Measurements from ENCODE around the gene PIGQ. TPM values are rescaled to one million over a fixed set of nuclear protein-coding genes. Genes with fewer than 3 reads are reported as not detected.

PIGQ gene
- total RNA-seq, 1 donor from 2014 or later = 52.6 TPM

- no peak overlapping the region for H3K27ac Mint-ChIP-seq
- no peak for DNase-seq (ENCODE audit: low spot score)
- peaks cover 3% of the 10 kb centered on the region for H3K36me3 Mint-ChIP-seq (ENCODE audit: low read depth)
- no peak overlapping the region for H3K4me3 Mint-ChIP-seq
- intact Hi-C loops (cut with micrococcal nuclease) = no loop called here
- peaks cover 5% of the 10 kb centered on the region for H3K4me1 Mint-ChIP-seq (ENCODE audit: low read depth)
- no peaks in the 10 kb centered on the region for H3K27me3 Mint-ChIP-seq (ENCODE audit: insufficient read depth)
- no peaks in the 10 kb centered on the region for H3K9me3 Mint-ChIP-seq
Observed at GRCh38 chr16:583815-584591, 14.2 kb downstream of the PIGQ start.

DNA sequence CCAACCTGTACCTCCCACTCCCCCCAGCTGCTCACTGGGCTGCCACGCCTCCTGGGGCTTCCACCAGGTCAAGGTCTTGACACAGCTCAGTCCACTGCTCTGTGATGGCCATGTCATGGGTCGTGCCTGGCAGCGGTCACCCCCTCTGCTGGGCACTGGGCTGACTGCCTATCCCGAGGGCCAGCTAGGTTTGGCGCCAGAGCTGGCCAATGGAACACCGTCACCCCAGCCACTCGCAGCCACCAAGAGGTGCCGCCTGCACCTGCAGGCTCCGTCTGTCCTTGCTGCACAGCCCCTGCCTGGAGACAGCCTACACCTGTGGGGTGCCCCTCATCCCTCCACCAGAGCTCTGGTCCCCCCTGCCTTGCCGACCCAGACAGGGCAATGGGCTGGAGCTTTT, 15.6 kb downstream of the PIGQ start:
- intact Hi-C loops (cut with micrococcal nuclease) = no loop called here
- H3K4me3 Mint-ChIP-seq = no peak overlapping the region
- H3K27ac Mint-ChIP-seq = no peak overlapping the region
- no peak for DNase-seq (ENCODE audit: low spot score)
- no peaks in the 10 kb centered on the region for H3K9me3 Mint-ChIP-seq
- no peaks in the 10 kb centered on the region for H3K27me3 Mint-ChIP-seq (ENCODE audit: insufficient read depth)
- H3K36me3 Mint-ChIP-seq (ENCODE audit: low read depth) = peaks cover 3% of the 10 kb centered on the region
- H3K4me1 Mint-ChIP-seq (ENCODE audit: low read depth) = peaks cover 5% of the 10 kb centered on the region

DNA sequence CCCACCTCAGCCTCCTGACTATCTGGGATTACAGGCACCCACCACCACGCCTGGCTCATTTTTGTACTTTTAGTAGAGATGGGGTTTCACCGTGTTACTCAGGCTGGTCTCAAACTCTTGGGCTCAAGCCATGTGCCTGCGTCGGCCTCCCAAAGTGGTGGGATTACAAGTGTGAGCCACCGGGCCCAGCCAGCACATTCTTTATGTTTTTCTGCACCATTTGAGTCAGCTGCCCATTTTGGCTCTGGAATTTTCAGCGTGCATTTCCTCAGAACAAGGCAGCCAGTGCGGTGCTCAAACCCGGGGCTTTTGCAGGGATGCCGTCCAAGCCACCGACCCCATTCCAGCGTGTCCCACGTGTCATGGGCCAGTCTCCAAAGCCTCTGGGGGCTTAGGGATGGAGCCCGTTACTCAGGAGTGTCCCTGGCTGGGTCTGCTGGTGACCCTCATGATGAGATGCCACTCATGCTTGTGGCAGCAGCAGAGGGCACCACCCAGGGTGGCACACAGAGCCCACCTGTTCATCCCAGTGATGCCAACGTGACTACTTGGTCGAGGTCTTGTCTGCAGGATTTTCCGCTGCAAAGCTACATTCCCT, 16.4 kb downstream of the PIGQ start:
- H3K27ac Mint-ChIP-seq = no peak overlapping the region
- intact Hi-C loops (cut with micrococcal nuclease) = no loop called here
- no peaks in the 10 kb centered on the region for H3K9me3 Mint-ChIP-seq
- DNase-seq (ENCODE audit: low spot score) = no peak
- H3K36me3 Mint-ChIP-seq (ENCODE audit: low read depth) = peaks cover 3% of the 10 kb centered on the region
- peaks cover 12% of the 10 kb centered on the region for H3K4me1 Mint-ChIP-seq (ENCODE audit: low read depth)
- H3K4me3 Mint-ChIP-seq = no peak overlapping the region
- no peaks in the 10 kb centered on the region for H3K27me3 Mint-ChIP-seq (ENCODE audit: insufficient read depth)

GRCh38 chr16:586645-587590, 17.1 kb downstream of the PIGQ start:
- peaks cover 15% of the 10 kb centered on the region for H3K4me1 Mint-ChIP-seq (ENCODE audit: low read depth)
- intact Hi-C loops (cut with micrococcal nuclease) = no loop called here
- peak overlapping the region; percentile 96 for H3K4me3 Mint-ChIP-seq
- H3K9me3 Mint-ChIP-seq = no peaks in the 10 kb centered on the region
- H3K36me3 Mint-ChIP-seq (ENCODE audit: low read depth) = peaks cover 3% of the 10 kb centered on the region
- H3K27me3 Mint-ChIP-seq (ENCODE audit: insufficient read depth) = no peaks in the 10 kb centered on the region
- H3K27ac Mint-ChIP-seq = peak overlapping the region; percentile 86
- no peak for DNase-seq (ENCODE audit: low spot score)

GRCh38 chr16:588639-588888, 18.8 kb downstream of the PIGQ start:
- intact Hi-C loops (cut with micrococcal nuclease) = loop anchor here (1.0 to 2.0 kb wide), 3 partner anchors 18 to 236 kb away; partner anchors contain the start of gene AXIN1
- Mint-ChIP-seq H3K27ac (peak overlapping the region; percentile 99), H3K4me3 (peak overlapping the region; percentile 96), H3K9me3 (no peaks in the 10 kb centered on the region), H3K36me3 (ENCODE audit: low read depth) (peaks cover 3% of the 10 kb centered on the region), H3K4me1 (ENCODE audit: low read depth) (peaks cover 19% of the 10 kb centered on the region), H3K27me3 (ENCODE audit: insufficient read depth) (no peaks in the 10 kb centered on the region)
- DNase-seq (ENCODE audit: low spot score) = peak; percentile 57

DNA sequence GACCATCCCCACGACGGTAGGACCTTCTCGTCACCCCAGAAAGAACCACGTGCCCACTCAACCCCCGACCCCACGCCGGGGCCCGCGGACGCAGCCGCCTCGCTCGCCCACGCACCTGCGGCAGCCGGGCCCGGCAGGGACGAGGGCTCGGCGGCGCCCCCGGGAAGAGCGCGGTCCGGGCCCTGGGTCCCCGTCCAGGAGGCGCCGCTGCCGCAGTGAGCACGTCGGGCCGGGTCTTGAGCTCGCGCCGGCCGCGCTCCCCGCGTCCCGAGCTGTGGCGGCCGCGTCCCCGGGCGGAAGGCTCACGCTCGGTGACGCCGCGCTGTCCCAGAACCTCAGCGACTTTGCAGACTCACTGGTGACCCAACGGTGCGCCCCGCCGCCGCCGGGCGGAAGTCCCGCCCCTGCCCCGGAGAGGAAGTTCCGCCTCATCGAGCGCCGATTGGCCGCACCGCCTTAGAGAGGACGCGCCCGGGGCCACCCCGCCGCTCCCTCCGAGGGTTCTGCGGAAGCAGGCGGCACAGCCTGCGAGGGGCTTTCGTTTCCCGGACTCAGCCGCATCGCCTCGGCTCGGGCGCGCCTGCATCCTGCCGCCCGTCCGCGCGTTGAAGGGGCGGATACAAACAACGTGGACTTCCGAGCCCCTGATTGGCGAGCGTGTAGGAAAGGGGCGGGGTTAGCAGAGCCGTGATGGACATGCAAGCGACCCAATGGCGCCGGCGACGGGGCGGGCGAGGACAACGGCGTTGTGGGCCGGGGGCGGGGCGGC, 19.3 kb downstream of the PIGQ start:
- Mint-ChIP-seq H3K27me3 (ENCODE audit: insufficient read depth) (no peaks in the 10 kb centered on the region), H3K9me3 (no peaks in the 10 kb centered on the region), H3K36me3 (ENCODE audit: low read depth) (peaks cover 3% of the 10 kb centered on the region), H3K4me1 (ENCODE audit: low read depth) (peaks cover 20% of the 10 kb centered on the region), H3K27ac (peak overlapping the region; percentile 100), H3K4me3 (peak overlapping the region; percentile 97)
- intact Hi-C loops (cut with micrococcal nuclease) = loop anchor here (1.0 to 2.0 kb wide), 8 partner anchors 19 to 355 kb away; partner anchors contain the start of genes AXIN1, CAPN15, DECR2 and FAM234A
- DNase-seq (ENCODE audit: low spot score) = peak; percentile 96

DNA sequence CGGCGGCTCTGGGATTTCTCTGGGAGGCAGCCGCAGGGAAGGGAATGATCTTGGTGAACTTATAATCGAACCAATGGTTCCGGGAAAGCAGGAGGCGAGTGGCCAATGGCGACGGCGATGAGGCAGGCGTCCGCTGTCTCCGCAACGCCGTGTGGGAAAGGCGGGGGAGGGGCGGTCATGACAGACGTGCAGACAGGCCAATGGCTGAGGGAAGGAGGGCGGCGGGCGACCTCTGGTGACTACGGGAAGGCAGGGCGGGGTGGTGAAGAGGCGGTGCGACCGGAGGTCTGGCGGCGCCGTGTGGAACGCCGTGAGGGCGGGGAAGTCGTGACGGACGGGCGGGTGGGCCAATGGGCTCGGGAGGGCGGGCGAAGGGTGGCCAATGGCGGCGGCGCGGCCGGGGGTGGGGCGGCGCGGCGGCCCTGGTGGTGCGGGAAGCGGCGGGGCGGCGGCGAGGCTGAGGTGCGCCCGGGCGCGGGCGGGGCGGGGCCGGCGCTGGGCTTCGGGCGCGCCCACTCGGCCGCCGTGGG, 20.0 kb downstream of the PIGQ start, which contains the start of gene RAB40C:
RAB40C (plus strand) TSS at position 409 of the 530 bp plus-strand sequence. CDS start 226 bp downstream, outside the sequence.
- intact Hi-C loops (cut with micrococcal nuclease) = loop anchor here (1.0 to 5.0 kb wide), 8 partner anchors 47 to 903 kb away; partner anchors contain the start of genes AXIN1, CAPN15, DECR2 and FAM234A
- DNase-seq (ENCODE audit: low spot score) = peak; percentile 97
- H3K9me3 Mint-ChIP-seq = no peaks in the 10 kb centered on the region
- H3K27me3 Mint-ChIP-seq (ENCODE audit: insufficient read depth) = no peaks in the 10 kb centered on the region
- H3K27ac Mint-ChIP-seq = peak within 1 kb of the TSS; percentile 100
- H3K4me3 Mint-ChIP-seq = peak within 1 kb of the TSS; percentile 97
- H3K4me1 Mint-ChIP-seq (ENCODE audit: low read depth) = peaks cover 26% of the 10 kb centered on the region
- H3K36me3 Mint-ChIP-seq (ENCODE audit: low read depth) = peaks cover 3% of the 10 kb centered on the region

- H3K36me3 Mint-ChIP-seq (ENCODE audit: low read depth) = peaks cover 3% of the 10 kb centered on the region
- H3K4me3 Mint-ChIP-seq = peak overlapping the region; percentile 87
- peak overlapping the region; percentile 83 for H3K27ac Mint-ChIP-seq
- no peaks in the 10 kb centered on the region for H3K27me3 Mint-ChIP-seq (ENCODE audit: insufficient read depth)
- peaks cover 26% of the 10 kb centered on the region for H3K4me1 Mint-ChIP-seq (ENCODE audit: low read depth)
- DNase-seq (ENCODE audit: low spot score) = no peak
- H3K9me3 Mint-ChIP-seq = no peaks in the 10 kb centered on the region
- intact Hi-C loops (cut with micrococcal nuclease) = loop anchor here (5.0 kb wide), 1 partner anchor 902 kb away; the partner anchor contains the start of gene TELO2
Observed at GRCh38 chr16:590188-590814, 20.5 kb downstream of the PIGQ start.

DNA sequence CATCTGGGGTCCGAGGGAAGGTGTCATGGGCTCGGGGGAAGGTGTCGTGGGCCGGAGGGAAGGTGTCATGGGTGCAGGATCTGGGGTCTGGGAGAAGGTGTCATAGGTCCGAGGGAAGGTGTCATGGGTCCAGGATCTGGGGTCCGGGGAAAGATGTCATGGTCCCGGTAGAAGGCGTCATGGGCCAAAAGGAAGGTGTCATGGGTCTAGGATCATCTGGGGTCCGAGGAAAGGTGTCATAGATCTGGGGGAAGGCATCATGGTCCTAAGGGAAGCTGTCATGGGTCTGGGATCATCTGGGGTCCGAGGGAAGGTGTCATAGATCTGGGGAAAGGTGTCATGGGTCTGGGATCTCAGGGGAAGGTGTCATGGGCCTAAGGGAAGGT, 21.0 kb downstream of the PIGQ start:
- intact Hi-C loops (cut with micrococcal nuclease) = loop anchor here (5.0 kb wide), 1 partner anchor 901 kb away; the partner anchor contains the start of gene TELO2
- H3K27ac Mint-ChIP-seq = peak overlapping the region; percentile 83
- peak overlapping the region; percentile 87 for H3K4me3 Mint-ChIP-seq
- H3K27me3 Mint-ChIP-seq (ENCODE audit: insufficient read depth) = no peaks in the 10 kb centered on the region
- peaks cover 4% of the 10 kb centered on the region for H3K36me3 Mint-ChIP-seq (ENCODE audit: low read depth)
- H3K4me1 Mint-ChIP-seq (ENCODE audit: low read depth) = peaks cover 26% of the 10 kb centered on the region
- H3K9me3 Mint-ChIP-seq = no peaks in the 10 kb centered on the region
- DNase-seq (ENCODE audit: low spot score) = no peak

DNA sequence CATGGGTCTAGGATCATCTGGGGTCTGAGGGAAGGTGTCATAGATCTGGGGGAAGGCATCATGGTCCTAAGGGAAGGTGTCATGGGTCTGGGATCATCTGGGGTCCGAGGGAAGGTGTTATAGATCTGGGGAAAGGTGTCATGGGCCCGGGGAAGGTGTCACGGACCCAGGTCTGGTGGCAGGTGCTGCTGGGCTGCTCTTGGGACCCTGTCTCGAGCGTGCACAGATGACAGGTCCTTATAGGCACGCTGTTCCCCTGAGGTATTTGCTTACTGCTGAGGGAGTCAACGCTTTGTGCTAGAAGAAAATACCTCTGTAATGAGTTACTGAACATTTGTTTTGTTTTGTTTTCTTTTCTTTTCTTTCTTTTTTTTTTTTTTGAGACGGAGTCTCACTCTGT, 21.5 kb downstream of the PIGQ start:
- Mint-ChIP-seq H3K27ac (peak overlapping the region; percentile 83), H3K4me3 (peak overlapping the region; percentile 87), H3K4me1 (ENCODE audit: low read depth) (peaks cover 26% of the 10 kb centered on the region), H3K27me3 (ENCODE audit: insufficient read depth) (no peaks in the 10 kb centered on the region), H3K9me3 (no peaks in the 10 kb centered on the region), H3K36me3 (ENCODE audit: low read depth) (peaks cover 6% of the 10 kb centered on the region)
- DNase-seq (ENCODE audit: low spot score) = no peak
- intact Hi-C loops (cut with micrococcal nuclease) = loop anchor here (5.0 kb wide), 1 partner anchor 901 kb away; the partner anchor contains the start of gene TELO2

DNA sequence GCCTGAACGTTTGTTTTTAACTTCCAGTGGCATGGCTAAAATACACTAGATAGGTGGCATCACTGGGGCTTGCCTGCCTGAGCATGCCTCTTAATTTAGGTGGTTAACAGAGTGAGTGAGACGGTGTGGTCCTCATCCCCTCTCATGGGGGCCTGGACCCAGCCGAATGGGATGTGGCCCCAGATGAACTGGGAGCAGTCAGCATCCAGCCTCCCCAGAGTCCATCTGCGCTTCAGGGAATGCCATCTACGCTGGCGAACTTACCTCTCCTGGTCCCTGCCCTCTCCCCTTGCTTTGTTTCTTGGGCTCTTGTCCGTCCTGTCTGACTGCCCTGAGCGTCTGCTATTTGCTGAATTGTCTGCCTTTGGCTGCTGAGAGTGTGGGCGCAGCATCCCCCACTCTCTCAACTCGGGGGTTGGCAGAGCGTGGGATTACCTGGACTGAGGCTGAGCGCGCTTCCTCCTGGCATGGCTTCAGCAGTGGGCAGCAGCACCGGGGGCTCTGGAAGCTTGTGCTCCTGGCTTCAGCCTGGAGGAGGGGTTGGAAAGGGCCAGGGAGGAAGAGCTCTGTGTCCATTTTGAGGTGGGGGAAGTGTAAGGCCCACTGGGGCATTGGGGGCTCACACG, 22.2 kb downstream of the PIGQ start:
- intact Hi-C loops (cut with micrococcal nuclease) = loop anchor here (5.0 kb wide), 1 partner anchor 900 kb away; the partner anchor contains the start of gene TELO2
- peak overlapping the region; percentile 87 for H3K4me3 Mint-ChIP-seq

More for the DNA sequence above, 22.2 kb downstream of the PIGQ start:
- H3K36me3 Mint-ChIP-seq (ENCODE audit: low read depth) = peaks cover 11% of the 10 kb centered on the region
- peaks cover 26% of the 10 kb centered on the region for H3K4me1 Mint-ChIP-seq (ENCODE audit: low read depth)
- no peak overlapping the region for H3K27ac Mint-ChIP-seq
- no peaks in the 10 kb centered on the region for H3K9me3 Mint-ChIP-seq
- DNase-seq (ENCODE audit: low spot score) = no peak
- no peaks in the 10 kb centered on the region for H3K27me3 Mint-ChIP-seq (ENCODE audit: insufficient read depth)
